C4-2B (cell line): ENCODE measurements around the gene ZFP91.

Experiments
- CTCF ChIP-seq: fragments of 450-650 bp; conservative IDR thresholded peaks from 2 replicates; pipeline ENCODE4 v1.5.1; 2017; ENCODE audit warnings: mild to moderate bottlenecking
- ZFX ChIP-seq: fragments of 450-650 bp; IDR thresholded peaks from 2 replicates; pipeline ENCODE4 v1.6.1; 2017

GRCh38 chr11:58649623-58650022, 70.8 kb downstream of the ZFP91 start:
- no peak for TF ChIP-seq CTCF
- TF ChIP-seq ZFX: no peak
